ENCODE data around the gene ETHE1.

Gene ETHE1

GRCh38 chr19:43544077-43544476 is 17.1 kb upstream of the ETHE1 start:
- DNase-seq (ENCODE audit: low read depth): no peak
- H3K4me3 ChIP-seq (ENCODE audit: low read depth, low read length): no peak overlapping the region
- TF ChIP-seq, protein P1, sequence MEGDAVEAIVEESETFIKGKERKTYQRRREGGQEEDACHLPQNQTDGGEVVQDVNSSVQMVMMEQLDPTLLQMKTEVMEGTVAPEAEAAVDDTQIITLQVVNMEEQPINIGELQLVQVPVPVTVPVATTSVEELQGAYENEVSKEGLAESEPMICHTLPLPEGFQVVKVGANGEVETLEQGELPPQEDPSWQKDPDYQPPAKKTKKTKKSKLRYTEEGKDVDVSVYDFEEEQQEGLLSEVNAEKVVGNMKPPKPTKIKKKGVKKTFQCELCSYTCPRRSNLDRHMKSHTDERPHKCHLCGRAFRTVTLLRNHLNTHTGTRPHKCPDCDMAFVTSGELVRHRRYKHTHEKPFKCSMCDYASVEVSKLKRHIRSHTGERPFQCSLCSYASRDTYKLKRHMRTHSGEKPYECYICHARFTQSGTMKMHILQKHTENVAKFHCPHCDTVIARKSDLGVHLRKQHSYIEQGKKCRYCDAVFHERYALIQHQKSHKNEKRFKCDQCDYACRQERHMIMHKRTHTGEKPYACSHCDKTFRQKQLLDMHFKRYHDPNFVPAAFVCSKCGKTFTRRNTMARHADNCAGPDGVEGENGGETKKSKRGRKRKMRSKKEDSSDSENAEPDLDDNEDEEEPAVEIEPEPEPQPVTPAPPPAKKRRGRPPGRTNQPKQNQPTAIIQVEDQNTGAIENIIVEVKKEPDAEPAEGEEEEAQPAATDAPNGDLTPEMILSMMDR (IDR thresholded peaks at IDR 0.05; ENCODE audit: control insufficient read depth, extremely low read depth, insufficient read depth): no peak

- no peak overlapping the region for H3K4me3 ChIP-seq (ENCODE audit: low read depth, low read length)
- TF ChIP-seq, protein P1 (IDR thresholded peaks at IDR 0.05; ENCODE audit: control insufficient read depth, extremely low read depth, insufficient read depth): no peak
- no peak for DNase-seq (ENCODE audit: low read depth)
These were observed 15.1 kb upstream of the ETHE1 start for GRCh38 chr19:43541920-43542650.

DNA sequence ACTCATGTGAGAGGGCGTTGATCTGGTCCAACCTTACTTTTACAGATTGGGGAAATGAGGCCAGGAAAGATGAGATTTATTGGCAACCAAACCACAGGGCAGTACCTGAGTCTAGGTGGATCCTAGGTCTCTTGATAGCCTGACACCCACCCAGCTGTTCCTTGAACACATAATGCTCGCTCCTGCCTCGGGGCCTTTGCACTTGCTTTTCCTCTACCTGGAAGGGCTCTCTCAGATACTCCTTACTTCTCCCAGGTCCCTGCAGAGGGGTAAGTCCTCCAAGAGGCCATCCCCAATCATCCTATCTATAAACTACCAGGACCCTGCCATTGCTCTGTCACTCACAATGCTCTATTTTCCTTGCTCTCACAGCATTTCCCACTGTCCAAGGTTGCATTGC is 13.4 kb upstream of the ETHE1 start:
- H3K4me3 ChIP-seq (ENCODE audit: low read depth, low read length): no peak overlapping the region
- TF ChIP-seq, protein P1 (IDR thresholded peaks at IDR 0.05; ENCODE audit: control insufficient read depth, extremely low read depth, insufficient read depth): no peak
- DNase-seq (ENCODE audit: low read depth): no peak

- no peak overlapping the region for H3K4me3 ChIP-seq (ENCODE audit: low read depth, low read length)
- TF ChIP-seq, protein P1 (IDR thresholded peaks at IDR 0.05; ENCODE audit: control insufficient read depth, extremely low read depth, insufficient read depth): no peak
These were observed 11.9 kb upstream of the ETHE1 start for GRCh38 chr19:43538922-43539321.

GRCh38 chr19:43534816-43535761 is 8.1 kb upstream of the ETHE1 start:
- no peak overlapping the region for H3K4me3 ChIP-seq (ENCODE audit: low read depth, low read length)
- no peak for DNase-seq (ENCODE audit: low read depth)

More at GRCh38 chr19:43538922-43539321, 11.9 kb upstream of the ETHE1 start:
- no peak for DNase-seq (ENCODE audit: low read depth)

DNA sequence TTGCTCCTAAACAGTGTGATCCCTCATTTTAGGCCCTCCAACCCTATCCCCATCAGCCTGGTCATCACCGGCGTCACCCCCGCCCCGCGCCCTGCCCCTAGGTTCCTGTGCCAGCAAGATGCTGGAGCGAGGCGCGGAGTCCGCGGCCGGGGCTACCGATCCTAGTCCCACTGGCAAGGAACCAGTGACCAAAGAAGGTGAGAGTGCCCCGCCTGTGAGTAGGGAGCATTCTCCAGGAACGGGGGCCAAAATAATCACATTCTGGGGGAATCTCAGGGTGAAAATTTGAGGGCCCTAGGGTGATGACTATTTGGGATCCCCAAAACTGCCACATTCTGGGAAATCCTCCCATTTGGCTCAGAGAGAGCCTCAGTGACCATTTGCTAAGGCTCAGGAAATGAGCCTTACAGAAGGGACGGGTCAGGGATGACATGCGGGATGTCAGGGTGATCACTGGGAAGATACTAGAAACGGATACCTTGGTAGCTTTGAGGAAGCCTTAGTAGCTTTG is 7.4 kb upstream of the ETHE1 start:
- no peak for DNase-seq (ENCODE audit: low read depth)
- no peak overlapping the region for H3K4me3 ChIP-seq (ENCODE audit: low read depth, low read length)
- TF ChIP-seq, protein P1 (IDR thresholded peaks at IDR 0.05; ENCODE audit: control insufficient read depth, extremely low read depth, insufficient read depth): no peak

More at GRCh38 chr19:43534816-43535761, 8.1 kb upstream of the ETHE1 start:
- TF ChIP-seq, protein P1 (IDR thresholded peaks at IDR 0.05; ENCODE audit: control insufficient read depth, extremely low read depth, insufficient read depth): no peak

All from LNCaP clone FGC (cell line).